ENCODE data around the gene GLT8D1.
"Not testable (repeated sequence)": the region's sequence is repeated elsewhere in the genome, so short reads cannot be mapped to it uniquely, and the experiment has no call there.

The GLT8D1 gene

GRCh38 chr3:52682016-52682415 is 23.6 kb downstream of the GLT8D1 start:
- peak; percentile 34 for TF ChIP-seq CTCF (IDR thresholded peaks at IDR 0.05; ENCODE audit: insufficient read depth, low read depth, low read length, missing control alignments)
- no peak overlapping the region for H3K4me3 ChIP-seq (ENCODE audit: low read length)
- DNase-seq (ENCODE audit: low read depth) = peak; percentile 80

DNA sequence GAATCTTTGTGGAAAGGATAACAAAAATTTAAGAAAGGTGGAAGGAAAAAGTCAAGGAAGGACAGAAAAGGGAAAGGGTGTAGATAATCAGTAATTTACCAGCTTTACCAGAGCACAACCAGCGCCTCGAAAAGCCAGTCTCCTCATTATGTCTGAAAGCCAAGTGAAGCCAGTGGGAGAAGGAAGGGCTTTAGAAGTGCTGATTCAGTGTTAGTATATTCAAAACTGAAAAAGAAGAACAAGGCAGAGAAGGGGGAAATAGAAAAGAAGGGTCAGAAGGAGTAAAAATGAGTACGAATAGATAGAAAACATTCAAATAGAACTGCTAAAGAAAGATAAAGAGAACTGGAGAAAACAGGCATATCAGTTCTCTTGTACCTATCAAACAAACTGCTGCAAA is 24.0 kb downstream of the GLT8D1 start:
- H3K4me3 ChIP-seq (ENCODE audit: low read length) = no peak overlapping the region

GRCh38 chr3:52679811-52680210 is 25.8 kb downstream of the GLT8D1 start:
- TF ChIP-seq CTCF (IDR thresholded peaks at IDR 0.05; ENCODE audit: insufficient read depth, low read depth, low read length, missing control alignments) = no peak
- DNase-seq (ENCODE audit: low read depth) = peak; percentile 18

More for the DNA sequence above, 24.0 kb downstream of the GLT8D1 start:
- TF ChIP-seq CTCF (IDR thresholded peaks at IDR 0.05; ENCODE audit: insufficient read depth, low read depth, low read length, missing control alignments) = no peak
- no peak for DNase-seq (ENCODE audit: low read depth)

GRCh38 chr3:52679199-52679538 is 26.4 kb downstream of the GLT8D1 start:
- H3K4me3 ChIP-seq (ENCODE audit: low read length) = no peak overlapping the region
- DNase-seq (ENCODE audit: low read depth) = no peak
- TF ChIP-seq CTCF (IDR thresholded peaks at IDR 0.05; ENCODE audit: insufficient read depth, low read depth, low read length, missing control alignments) = no peak

More at GRCh38 chr3:52679811-52680210, 25.8 kb downstream of the GLT8D1 start:
- H3K4me3 ChIP-seq (ENCODE audit: low read length) = no peak overlapping the region

DNA sequence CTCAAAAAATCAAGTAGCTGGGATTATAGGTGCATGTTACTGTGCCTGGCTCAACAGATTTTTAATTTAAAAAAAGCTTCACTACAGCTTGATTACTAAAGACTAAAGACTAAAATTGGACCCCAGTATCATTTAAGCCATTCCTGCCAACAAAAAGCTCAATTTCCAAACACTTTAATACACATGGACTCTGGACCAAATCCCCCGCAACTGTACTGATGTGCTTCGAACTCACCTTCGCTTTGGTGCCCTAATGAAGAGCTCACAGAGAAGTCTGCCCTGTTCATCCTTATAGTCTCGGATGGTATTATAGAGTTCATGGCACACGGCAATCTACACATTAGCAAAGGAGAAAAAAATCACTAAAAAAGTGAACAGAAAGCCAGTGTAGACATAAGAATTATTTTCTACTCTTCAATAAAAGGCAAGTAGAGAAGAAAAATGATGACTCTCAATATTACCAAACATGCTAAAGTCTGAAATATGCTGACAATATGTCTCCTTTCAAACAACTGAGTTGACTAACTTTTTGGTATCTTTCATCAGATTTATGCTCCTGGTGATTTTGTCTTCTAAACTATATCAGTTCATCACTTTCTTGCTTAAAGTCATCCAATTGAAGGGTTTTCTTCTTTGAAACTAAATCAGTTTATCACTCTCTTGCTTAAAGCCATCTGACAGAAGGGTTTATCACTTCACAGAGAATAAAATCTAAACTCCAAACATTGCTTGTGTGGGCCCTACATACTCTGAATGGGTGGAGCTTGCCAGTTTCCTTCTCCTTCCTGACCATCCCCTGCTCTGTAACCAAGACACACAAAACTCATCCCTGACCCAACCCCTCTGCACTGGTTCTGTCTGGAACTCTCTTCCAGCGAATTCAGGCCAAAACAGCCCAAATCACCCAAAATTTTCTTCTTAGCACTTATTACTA is 27.1 kb downstream of the GLT8D1 start:
- H3K4me3 ChIP-seq (ENCODE audit: low read length) = no peak overlapping the region
- TF ChIP-seq CTCF (IDR thresholded peaks at IDR 0.05; ENCODE audit: insufficient read depth, low read depth, low read length, missing control alignments) = no peak
- DNase-seq (ENCODE audit: low read depth) = no peak

DNA sequence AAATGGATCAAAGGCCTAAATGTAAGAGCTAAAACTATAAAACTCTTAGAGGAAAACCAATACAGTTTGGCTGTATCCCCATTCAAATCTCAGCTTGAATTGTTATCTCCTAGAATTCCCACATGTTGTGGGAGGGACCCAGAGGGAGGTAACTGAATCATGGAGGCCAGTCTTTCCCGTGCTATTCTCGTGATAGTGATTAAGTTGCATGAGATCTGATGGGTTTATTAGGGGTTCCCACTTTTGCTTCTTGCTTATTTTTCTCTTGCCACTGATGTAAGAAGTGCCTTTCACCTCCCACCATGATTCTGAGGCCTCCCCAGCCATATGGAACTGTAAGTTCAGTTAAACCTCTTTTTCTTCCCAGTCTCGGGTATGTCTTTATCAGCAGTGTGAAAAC is 29.4 kb downstream of the GLT8D1 start:
- DNase-seq (ENCODE audit: low read depth); H3K4me3 ChIP-seq (ENCODE audit: low read length): not testable (repeated sequence)

- DNase-seq (ENCODE audit: low read depth) = peak; percentile 12
- H3K4me3 ChIP-seq (ENCODE audit: low read length) = no peak overlapping the region
- no peak for TF ChIP-seq CTCF (IDR thresholded peaks at IDR 0.05; ENCODE audit: insufficient read depth, low read depth, low read length, missing control alignments)
These were observed 33.9 kb downstream of the GLT8D1 start for GRCh38 chr3:52671676-52672075.

All from epithelial cell of esophagus (primary cell).